Neural crest cell (in vitro differentiated cells): Measurements from ENCODE around the gene ZNF79. TPM values are rescaled to one million over a fixed set of nuclear protein-coding genes. Genes with fewer than 3 reads are reported as not detected.

Experiments
- DNase-seq: peaks from one replicate; pipeline ENCODE4 v3.0.0; 2021; ENCODE audit warnings: low read depth, mixed read lengths, low spot score
- H3K27ac Mint-ChIP-seq: one replicate; pipeline ENCODE4 v1.8.0; 2021; ENCODE audit warnings: mild to moderate bottlenecking, mixed read lengths; ENCODE audit not compliant: unreplicated experiment
- H3K27me3 Mint-ChIP-seq: 2 replicates; pipeline ENCODE4 v1.8.0; 2021; ENCODE audit warnings: low read depth, mild to moderate bottlenecking, mixed read lengths
- H3K36me3 Mint-ChIP-seq: 2 replicates; pipeline ENCODE4 v1.8.0; 2021; ENCODE audit warnings: low read depth, mild to moderate bottlenecking, mixed read lengths
- H3K4me1 Mint-ChIP-seq: 2 replicates; pipeline ENCODE4 v1.8.0; 2021; ENCODE audit warnings: mixed read lengths
- H3K4me3 Mint-ChIP-seq: one replicate; pipeline ENCODE4 v1.8.0; 2021; ENCODE audit warnings: mild to moderate bottlenecking, mixed read lengths
- H3K9me3 Mint-ChIP-seq: 2 replicates; pipeline ENCODE4 v1.8.0; 2021; ENCODE audit warnings: mixed read lengths
- total RNA-seq: library from RNA; stranded (reverse); gene quantifications from 2 replicates; pipeline ENCODE4 v1.2.1, GENCODE V29; 2021
- TF ChIP-seq, protein P1 (sequence below): fragments of 200-600 bp; sonication (generic); conservative IDR thresholded peaks from 2 replicates; pipeline ENCODE4 v1.5.0; 2021; ENCODE audit warnings: antibody characterized with exemption, mild to moderate bottlenecking

ZNF79 gene
- total RNA-seq, 1 donor from 2014 or later: 13.2 TPM

DNA sequence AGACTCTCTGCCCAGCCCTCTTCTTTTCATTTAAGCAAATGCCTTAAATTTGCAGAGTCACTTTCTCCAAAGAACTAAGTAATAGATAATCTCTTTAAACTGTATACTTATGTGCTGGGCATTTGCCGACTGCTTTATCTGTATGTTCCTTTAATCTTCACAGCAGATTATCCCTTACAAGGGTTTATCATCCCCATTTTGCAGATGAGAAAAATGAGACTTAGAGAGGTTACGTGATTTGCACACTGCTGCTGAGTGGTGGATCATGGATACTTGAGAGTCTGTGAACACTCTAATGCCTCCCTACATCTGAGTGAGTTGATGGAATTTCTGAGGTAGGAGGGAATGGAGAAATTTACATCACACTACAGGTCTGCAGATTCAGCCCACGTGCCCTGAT is 4.2 kb downstream of the ZNF79 start:
- peaks cover 14% of the 10 kb centered on the region for H3K36me3 Mint-ChIP-seq
- H3K4me1 Mint-ChIP-seq: peaks cover 31% of the 10 kb centered on the region
- H3K4me3 Mint-ChIP-seq: peak overlapping the region; percentile 64
- no peak for DNase-seq
- H3K27me3 Mint-ChIP-seq: no peaks in the 10 kb centered on the region
- TF ChIP-seq, protein P1, sequence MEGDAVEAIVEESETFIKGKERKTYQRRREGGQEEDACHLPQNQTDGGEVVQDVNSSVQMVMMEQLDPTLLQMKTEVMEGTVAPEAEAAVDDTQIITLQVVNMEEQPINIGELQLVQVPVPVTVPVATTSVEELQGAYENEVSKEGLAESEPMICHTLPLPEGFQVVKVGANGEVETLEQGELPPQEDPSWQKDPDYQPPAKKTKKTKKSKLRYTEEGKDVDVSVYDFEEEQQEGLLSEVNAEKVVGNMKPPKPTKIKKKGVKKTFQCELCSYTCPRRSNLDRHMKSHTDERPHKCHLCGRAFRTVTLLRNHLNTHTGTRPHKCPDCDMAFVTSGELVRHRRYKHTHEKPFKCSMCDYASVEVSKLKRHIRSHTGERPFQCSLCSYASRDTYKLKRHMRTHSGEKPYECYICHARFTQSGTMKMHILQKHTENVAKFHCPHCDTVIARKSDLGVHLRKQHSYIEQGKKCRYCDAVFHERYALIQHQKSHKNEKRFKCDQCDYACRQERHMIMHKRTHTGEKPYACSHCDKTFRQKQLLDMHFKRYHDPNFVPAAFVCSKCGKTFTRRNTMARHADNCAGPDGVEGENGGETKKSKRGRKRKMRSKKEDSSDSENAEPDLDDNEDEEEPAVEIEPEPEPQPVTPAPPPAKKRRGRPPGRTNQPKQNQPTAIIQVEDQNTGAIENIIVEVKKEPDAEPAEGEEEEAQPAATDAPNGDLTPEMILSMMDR: no peak
- no peaks in the 10 kb centered on the region for H3K9me3 Mint-ChIP-seq
- H3K27ac Mint-ChIP-seq: peak overlapping the region; percentile 22

DNA sequence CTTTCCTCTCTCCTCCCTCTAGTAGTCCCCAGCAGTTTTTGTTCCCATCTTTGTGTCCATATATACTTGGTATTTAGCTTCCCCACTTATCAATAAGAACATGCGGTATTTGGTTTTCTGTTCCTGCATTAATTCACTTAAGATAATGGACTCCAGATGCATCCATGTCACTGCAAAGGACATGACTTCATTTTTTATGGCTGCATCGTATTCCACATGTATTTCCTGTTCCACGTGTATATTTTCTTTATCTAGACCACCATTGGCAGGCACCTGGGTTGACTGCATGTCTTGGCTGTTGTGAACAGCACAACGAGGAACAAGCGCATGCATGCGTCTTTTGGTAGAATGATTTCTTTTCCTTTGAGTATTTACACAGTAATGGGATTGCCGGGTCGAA is 6.2 kb downstream of the ZNF79 start:
- no peak for DNase-seq
- H3K4me3 Mint-ChIP-seq: no peak overlapping the region
- no peaks in the 10 kb centered on the region for H3K9me3 Mint-ChIP-seq
- TF ChIP-seq, protein P1: no peak
- peaks cover 11% of the 10 kb centered on the region for H3K4me1 Mint-ChIP-seq
- no peak overlapping the region for H3K27ac Mint-ChIP-seq
- H3K27me3 Mint-ChIP-seq: no peaks in the 10 kb centered on the region
- peaks cover 25% of the 10 kb centered on the region for H3K36me3 Mint-ChIP-seq

DNA sequence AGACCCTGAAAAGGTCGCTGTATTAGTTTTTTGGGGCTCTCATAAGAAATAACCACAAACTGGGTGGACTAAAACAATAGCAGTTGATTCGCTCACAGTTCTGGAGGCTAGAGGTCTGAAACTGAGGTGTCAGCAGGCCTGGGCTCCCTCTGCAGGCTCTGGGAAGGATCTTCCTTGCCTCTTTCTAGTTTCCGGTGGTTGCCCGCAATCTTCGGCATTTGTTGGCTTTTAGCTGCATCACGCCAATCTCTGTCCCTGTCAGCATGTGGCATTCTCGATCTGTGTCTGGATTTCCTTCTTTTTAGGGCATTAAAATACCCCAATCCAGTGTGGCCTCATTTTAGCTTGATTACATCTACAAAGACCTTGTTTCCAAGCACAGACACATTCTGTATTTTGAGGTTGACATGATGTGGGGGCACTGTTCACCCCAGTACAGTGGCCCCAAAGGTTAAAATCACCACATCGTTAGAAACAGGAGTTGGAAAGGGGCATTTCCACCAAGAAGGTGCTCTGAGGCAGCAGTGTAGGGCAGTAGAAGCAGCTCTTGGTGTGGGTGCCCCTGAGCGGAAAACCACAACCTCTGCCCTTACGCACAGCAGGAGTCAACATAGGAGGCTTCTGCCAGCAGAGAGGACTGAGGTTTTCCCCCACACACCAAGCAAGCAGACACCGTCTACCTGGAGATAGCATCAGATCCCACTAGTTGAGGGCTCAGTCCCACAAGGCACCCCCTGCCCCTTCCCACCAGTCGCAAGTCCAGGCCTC is 13.5 kb downstream of the ZNF79 start:
- Mint-ChIP-seq H3K27me3 (no peaks in the 10 kb centered on the region), H3K4me1 (no peaks in the 10 kb centered on the region), H3K4me3 (no peak overlapping the region), H3K27ac (no peak overlapping the region), H3K36me3 (peaks cover 31% of the 10 kb centered on the region), H3K9me3 (no peaks in the 10 kb centered on the region)
- DNase-seq: no peak
- TF ChIP-seq, protein P1: peak; percentile 24

DNA sequence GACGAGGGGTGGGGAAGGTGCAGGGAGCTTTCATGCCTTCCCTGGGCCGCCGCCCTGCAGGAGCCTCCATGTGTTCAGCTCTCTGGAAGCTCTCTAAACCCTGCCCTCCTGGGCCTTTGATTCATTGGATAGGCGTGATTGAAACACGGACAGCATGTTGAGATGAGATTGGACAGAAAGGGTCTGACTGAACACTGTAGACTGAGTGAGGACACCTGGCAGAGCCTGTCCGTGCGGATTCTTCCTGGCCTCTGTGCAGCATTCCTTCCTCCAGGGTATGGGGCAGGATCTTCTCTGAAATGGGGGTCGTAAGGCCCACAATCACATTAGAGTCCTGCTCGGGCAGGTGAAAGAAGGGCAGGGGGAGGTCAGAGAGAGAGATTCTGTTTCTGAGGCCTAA is 14.2 kb downstream of the ZNF79 start:
- Mint-ChIP-seq H3K9me3 (no peaks in the 10 kb centered on the region), H3K4me1 (no peaks in the 10 kb centered on the region), H3K4me3 (no peak overlapping the region), H3K27me3 (no peaks in the 10 kb centered on the region), H3K27ac (no peak overlapping the region), H3K36me3 (peaks cover 31% of the 10 kb centered on the region)
- TF ChIP-seq, protein P1: no peak
- no peak for DNase-seq

DNA sequence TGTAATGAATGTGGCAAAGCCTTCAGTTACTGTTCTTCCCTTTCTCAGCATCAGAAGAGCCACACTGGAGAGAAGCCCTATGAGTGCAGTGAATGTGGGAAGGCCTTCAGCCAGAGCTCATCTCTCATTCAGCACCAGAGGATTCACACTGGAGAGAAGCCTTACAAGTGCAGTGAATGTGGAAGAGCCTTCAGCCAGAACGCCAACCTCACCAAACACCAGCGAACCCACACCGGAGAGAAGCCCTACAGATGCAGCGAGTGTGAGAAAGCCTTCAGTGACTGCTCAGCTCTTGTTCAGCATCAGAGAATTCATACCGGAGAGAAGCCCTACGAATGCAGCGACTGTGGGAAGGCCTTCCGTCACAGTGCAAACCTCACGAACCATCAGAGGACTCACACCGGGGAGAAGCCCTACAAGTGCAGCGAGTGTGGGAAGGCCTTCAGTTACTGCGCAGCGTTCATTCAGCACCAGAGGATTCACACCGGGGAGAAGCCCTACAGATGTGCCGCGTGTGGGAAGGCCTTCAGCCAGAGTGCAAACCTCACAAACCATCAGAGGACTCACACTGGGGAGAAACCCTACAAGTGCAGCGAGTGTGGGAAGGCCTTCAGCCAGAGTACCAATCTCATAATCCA is 20.2 kb downstream of the ZNF79 start:
- Mint-ChIP-seq H3K9me3 (peaks cover 5% of the 10 kb centered on the region), H3K4me3 (peak overlapping the region; percentile 68), H3K27me3 (no peaks in the 10 kb centered on the region), H3K4me1 (peaks cover 20% of the 10 kb centered on the region), H3K36me3 (peaks cover 75% of the 10 kb centered on the region), H3K27ac (peak overlapping the region; percentile 16)
- TF ChIP-seq, protein P1: no peak
- no peak for DNase-seq
